ENCODE results near the gene FOXG1. TPM values are rescaled to one million over a fixed set of nuclear protein-coding genes. Genes with fewer than 3 reads are reported as not detected.

Gene FOXG1
- total RNA-seq (2012; rRNA removed) (not detected in 2 replicates), polyA plus RNA-seq (2012; rRNA removed) (not detected in 2 replicates), Bru-seq, nascent RNA (not detected), BruChase-seq, experiment 1, labeled RNA remaining after a 6-hour chase (not detected), BruChase-seq, experiment 2, labeled RNA remaining after a 2-hour chase (not detected)
- 0.01 TPM in 1 of 2 replicates, not detected in the other for polyA plus RNA-seq (2012; cell fraction: cytosol; rRNA removed)
- not detected in 2 replicates for polyA plus RNA-seq (2012; cell fraction: nucleus; rRNA removed; ENCODE audit: low replicate concordance)
- long read RNA-seq: 0 reads

GRCh38 chr14:28766469-28766955 lies at the start of gene FOXG1:
FOXG1 (plus strand) TSS chr14:28766787; CDS start chr14:28767280, 493 bp downstream.
- Histone ChIP-seq H3K4me1 (ENCODE audit: control insufficient read depth, insufficient read depth, low read length) (no peaks in the 10 kb centered on the region; the same call in 1 of the 2 replicates), H3K36me3 (ENCODE audit: control insufficient read depth, insufficient read depth, low read length) (no peaks in the 10 kb centered on the region), H2AK9ac (replicated peaks; ENCODE audit: low read depth, low read length, poor library complexity) (no peak within 1 kb of the TSS), H3K9ac (ENCODE audit: low read depth, low read length) (no peak within 1 kb of the TSS), H2BK120ac (ENCODE audit: low read depth, low read length) (no peak within 1 kb of the TSS), H3K79me1 (ENCODE audit: low read depth in 1 of 2, low read length in 2 of 2) (no peaks in the 10 kb centered on the region), H3K9me1 (ENCODE audit: insufficient read depth, low read length) (no peaks in the 10 kb centered on the region), H3K56ac (ENCODE audit: extremely low read depth, insufficient read depth, low read length) (no peak within 1 kb of the TSS), H2BK15ac (ENCODE audit: low read depth, low read length) (no peak within 1 kb of the TSS), H3K4ac (ENCODE audit: low read depth, low read length) (no peak within 1 kb of the TSS), H2BK20ac (ENCODE audit: low read depth, low read length) (no peak within 1 kb of the TSS), H3K18ac (ENCODE audit: low read depth, low read length) (no peak within 1 kb of the TSS), H2AK5ac (ENCODE audit: low read depth, low read length) (no peak within 1 kb of the TSS), H4K8ac (ENCODE audit: low read depth in 2 of 2, low read length in 2 of 2) (no peak within 1 kb of the TSS), H3K4me3 (ENCODE audit: insufficient read depth, low read depth, low read length) (peak within 1 kb of the TSS; percentile 34; the same call in 1 of the 2 replicates), H4K5ac (ENCODE audit: low read depth, low read length) (no peak within 1 kb of the TSS), H4K20me1 (ENCODE audit: insufficient read depth, low read length) (no peaks in the 10 kb centered on the region), H3K9me3 (ENCODE audit: control insufficient read depth, insufficient read depth, low read length) (peaks cover 18% of the 10 kb centered on the region), H3K27ac (ENCODE audit: insufficient read depth, low read length) (no peak within 1 kb of the TSS), H4K91ac (ENCODE audit: insufficient read depth, low read depth, low read length) (no peak within 1 kb of the TSS), H2AFZ (replicated peaks; ENCODE audit: low read length, poor library complexity) (peak within 1 kb of the TSS; percentile 68), H3K23ac (ENCODE audit: low read depth, low read length) (no peak within 1 kb of the TSS), H2BK5ac (ENCODE audit: low read depth, low read length, poor library complexity, severe bottlenecking) (no peak within 1 kb of the TSS), H3K27me3 (ENCODE audit: control insufficient read depth, insufficient read depth, low read length) (peaks cover 64% of the 10 kb centered on the region), H3K4me2 (ENCODE audit: low read depth, low read length) (peak within 1 kb of the TSS; percentile 66), H3K14ac (replicated peaks; ENCODE audit: low read depth, low read length) (no peak within 1 kb of the TSS)
- intact Hi-C loops (cut with micrococcal nuclease): no loop called here
- ATAC-seq (ENCODE audit: low read depth) (peak; percentile 49), DNase-seq (no peak)
- BruUV-seq (replicated peaks): no TSS peak
- no CpG with 5 or more reads among the region's 58 CpGs for WGBS, 2 experiments (ENCODE audit: extremely low coverage in 2 of 2, insufficient read length in 1 of 2)
- ChIA-PET POLR2A (ENCODE audit: unreplicated experiment) (no interaction called here), CTCF (interaction anchor here (1.5 kb wide), 1 partner anchor 253 kb away, joined by 3 read pairs; no protein-coding TSS in a partner anchor)
- in situ Hi-C loops (cut with MboI; ENCODE audit: low sequenced_read_pairs): loop anchor here (25.0 kb wide), 1 partner anchor 1246 kb away; no protein-coding TSS in a partner anchor
- TF ChIP-seq RCOR1 (IDR thresholded peaks at IDR 0.05; ENCODE audit: insufficient replicate concordance, low read length): no peak
- no peak for TF ChIP-seq BHLHE40 (IDR thresholded peaks at IDR 0.05; ENCODE audit: low read depth, low read length)
- TF ChIP-seq MXI1 (IDR thresholded peaks at IDR 0.05; ENCODE audit: borderline replicate concordance, low read depth, low read length): no peak
- no peak for TF ChIP-seq FOS (IDR thresholded peaks at IDR 0.05; ENCODE audit: low read depth, low read length)
- no peak for TF ChIP-seq SMC3 (IDR thresholded peaks at IDR 0.05; ENCODE audit: low read depth, low read length)
- TF ChIP-seq CEBPB (IDR thresholded peaks at IDR 0.05; ENCODE audit: low read depth, low read length): no peak
- TF ChIP-seq RFX5 (IDR thresholded peaks at IDR 0.05; ENCODE audit: low read depth, low read length): no peak
- TF ChIP-seq MAZ (IDR thresholded peaks at IDR 0.05; ENCODE audit: borderline replicate concordance, low read depth, low read length): no peak
- TF ChIP-seq RAD21 (IDR thresholded peaks at IDR 0.05; ENCODE audit: low read length): no peak
- TF ChIP-seq POLR2A (IDR thresholded peaks at IDR 0.05; ENCODE audit: low read depth, low read length): no peak
- TF ChIP-seq USF2 (IDR thresholded peaks at IDR 0.05; ENCODE audit: low read depth, low read length): no peak
- dilution Hi-C loops (cut with HindIII; ENCODE audit: low sequenced_read_pairs, unreplicated experiment): no loop called here
